ENCODE results near the gene CD300C.
"Not testable (repeated sequence)": the region's sequence is repeated elsewhere in the genome, so short reads cannot be mapped to it uniquely, and the experiment has no call there.

Gene CD300C

GRCh38 chr17:74531231-74531761 is 14.6 kb downstream of the CD300C start, which contains the start of gene CD300LB:
TSS of gene CD300LB (minus strand) at chr17:74531475. CDS start at chr17:74531350, 125 bp downstream.
- no peak for DNase-seq (ENCODE audit: low spot score)

- DNase-seq (ENCODE audit: low spot score) = no peak
These were observed 15.1 kb downstream of the CD300C start for GRCh38 chr17:74530831-74531150.

DNA sequence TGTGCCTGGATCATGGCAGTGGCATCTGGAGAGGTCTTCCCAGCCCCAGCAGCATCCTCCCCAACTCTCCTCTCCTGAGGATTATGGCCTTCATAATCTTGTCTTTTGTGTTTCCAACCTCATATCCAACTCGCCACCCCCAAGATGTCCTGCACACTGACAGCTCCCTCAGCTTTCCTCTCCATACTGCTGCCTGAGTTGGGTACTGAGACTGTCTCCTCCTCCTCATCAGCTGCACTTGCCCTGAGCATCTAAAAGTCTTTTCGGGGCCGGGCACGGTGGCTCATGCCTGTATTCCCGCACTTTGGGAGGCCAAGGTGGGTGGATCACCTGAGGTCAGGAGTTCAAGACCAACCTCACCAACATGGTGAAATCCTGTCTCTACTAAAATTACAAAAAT is 16.7 kb downstream of the CD300C start:
- no peak for DNase-seq (ENCODE audit: low spot score)

- no peak for DNase-seq (ENCODE audit: low spot score)
These were observed 17.3 kb downstream of the CD300C start for GRCh38 chr17:74528491-74529199.

- DNase-seq (ENCODE audit: low spot score) = no peak
These were observed 18.2 kb downstream of the CD300C start for GRCh38 chr17:74527756-74528155.

DNA sequence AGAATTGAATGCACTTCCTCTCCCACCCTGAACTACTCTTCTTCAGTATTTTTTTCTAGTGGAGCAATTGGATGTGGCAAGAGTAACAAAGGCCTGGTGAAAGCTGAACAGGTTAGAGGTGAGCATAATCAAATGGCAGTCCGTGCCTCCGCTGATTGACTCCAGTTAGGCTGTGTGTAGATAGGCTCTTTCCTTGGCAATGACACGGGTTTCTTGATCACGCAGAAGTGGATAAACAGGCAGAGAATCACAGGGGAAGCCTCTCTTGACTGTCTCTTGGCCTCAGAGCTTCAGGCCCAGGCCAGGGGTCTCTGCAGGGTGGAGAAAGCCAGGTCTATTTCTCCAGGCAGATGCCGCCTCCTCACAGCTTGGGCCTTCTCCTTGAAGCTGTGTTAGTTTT is 18.8 kb downstream of the CD300C start:
- DNase-seq (ENCODE audit: low spot score) = no peak

DNA sequence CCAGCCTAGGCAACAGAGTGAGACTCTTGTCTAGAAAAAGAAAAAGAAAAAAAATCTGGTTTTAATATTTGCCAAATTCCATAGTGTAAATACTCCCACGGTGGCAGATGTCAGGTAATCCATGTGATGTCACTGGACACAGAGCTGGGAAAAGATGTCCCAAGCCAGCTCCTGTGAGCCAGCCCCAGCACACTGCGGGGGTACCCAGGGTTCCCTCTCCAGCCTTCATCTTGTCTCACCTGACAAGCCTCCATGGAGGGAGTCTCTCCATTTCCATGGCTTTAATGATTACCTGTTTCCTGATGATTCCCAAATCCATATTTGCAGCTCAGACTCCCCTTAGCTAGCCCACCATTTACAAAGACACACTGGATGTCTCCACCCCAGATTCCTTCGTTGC is 19.2 kb downstream of the CD300C start:
- DNase-seq (ENCODE audit: low spot score) = no peak

DNA sequence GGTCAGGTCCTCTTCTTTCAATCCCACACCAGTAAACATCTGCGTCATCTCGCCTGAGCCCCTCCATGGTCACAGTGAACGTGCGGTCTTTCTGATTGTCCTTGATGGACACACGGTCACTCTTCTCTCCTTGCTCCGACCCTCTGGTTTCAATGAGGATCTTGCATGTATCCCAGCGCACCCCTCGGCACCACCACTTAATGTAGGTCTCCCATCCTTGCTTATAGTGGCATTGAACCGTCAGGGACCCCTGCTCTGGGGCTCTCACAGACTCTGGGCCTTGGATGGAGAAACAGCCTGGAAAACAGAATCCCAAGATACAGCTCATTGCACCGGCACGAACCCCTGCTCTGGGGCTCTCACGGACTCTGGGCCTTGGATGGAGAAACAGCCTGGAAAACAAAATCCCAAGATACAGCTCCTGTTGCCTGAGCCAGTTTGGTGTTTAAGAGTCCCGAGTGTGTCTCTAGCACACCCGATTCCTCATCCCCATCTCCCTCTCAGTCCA is 20.1 kb downstream of the CD300C start:
- DNase-seq (ENCODE audit: low spot score) = no peak

DNA sequence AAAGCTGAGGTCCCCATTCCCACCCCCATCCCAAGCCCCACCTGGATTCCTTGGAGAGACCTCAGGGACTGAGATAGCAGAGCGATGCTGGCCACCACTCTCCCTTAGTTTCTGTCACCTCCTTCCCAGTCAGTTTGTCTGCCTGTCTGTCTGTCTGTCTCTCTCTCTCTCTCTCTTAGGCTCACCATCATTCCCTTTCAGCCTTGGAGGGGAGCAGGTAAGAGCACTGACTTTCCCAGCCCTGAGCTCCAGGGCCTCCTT is 20.5 kb downstream of the CD300C start:
- DNase-seq (ENCODE audit: low spot score) = no peak

- DNase-seq (ENCODE audit: low spot score) = no peak
These were observed 21.1 kb downstream of the CD300C start for GRCh38 chr17:74524653-74525464.

DNA sequence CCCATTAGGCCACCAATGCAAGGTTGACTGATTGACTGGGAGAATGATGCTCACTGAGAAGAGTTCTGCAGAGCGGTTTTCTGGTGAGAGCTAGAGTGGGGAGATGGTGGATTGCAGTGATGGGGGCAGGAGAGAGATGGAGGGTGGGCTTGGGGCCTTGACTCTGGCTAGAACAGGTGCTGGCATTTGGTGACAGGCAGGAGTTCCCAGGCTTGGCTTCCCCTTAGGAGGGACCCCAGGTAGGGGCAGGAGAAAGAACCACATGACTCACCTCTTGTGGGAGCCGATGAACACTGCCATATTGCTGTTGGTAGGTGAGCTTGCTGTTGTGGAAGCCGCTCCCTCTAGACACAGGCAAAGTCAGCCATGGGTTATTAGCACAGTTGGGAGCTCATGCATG is 22.6 kb downstream of the CD300C start:
- no peak for DNase-seq (ENCODE audit: low spot score)

DNA sequence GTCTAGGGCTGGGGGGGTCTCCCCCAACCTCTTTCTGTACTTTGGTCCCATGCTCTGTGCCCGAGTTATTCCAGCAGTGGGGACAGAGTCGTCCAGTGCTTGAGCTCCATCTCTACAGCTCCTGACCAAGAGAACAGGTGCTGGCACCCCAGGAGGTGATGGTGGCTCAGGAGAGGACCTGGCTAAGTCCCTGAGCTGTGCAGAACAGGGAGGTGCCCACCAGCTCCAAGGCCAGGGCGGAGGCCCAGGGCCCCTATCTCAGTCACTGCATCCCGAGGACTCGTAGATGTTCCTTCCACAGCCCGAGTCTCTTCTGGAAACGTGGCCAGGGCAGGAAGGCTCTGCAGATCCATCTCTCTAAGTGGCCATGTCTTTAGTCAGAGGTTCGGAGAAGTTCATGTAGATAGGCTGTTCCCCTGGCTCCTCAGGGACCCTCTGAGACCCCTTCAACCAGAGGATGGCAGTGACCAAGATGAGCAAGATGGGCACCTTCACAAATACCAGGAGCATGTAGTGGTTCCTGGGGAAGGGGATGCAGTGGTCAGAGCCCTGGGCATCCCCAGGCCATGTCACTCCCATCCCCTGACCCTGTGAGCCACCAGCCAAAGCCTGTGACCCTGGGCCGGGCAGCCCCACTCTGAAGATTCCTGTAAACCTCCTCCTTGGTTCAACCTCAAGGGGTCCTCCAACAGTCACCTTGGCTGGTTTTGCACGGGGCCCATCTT is 23.4 kb downstream of the CD300C start:
- DNase-seq (ENCODE audit: low spot score) = no peak

DNA sequence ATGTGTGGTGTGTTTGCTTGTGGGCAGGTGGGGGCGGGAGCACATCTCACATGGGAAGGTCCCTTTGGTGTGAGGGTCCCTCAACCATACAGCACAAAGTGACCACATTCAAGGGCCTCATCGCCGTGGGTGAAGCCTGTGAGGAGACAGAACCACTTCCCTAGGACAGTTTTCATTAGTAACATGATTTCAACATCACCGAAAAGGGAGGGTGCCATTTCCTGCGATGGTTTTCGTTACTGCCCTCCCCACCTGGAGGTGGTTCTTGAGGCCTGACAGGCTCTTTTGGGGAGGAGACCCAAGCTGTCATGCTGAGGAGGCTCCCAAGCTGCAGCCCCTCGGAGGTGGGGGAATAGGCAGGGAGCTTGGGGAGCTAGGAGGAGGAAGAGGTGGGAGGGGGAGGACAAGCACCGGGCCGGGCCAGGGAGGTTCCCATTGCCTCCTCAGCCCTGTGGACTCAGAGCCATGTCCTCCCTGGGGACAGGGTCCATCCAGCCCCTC is 24.2 kb downstream of the CD300C start:
- DNase-seq (ENCODE audit: low spot score) = no peak

- no peak for DNase-seq (ENCODE audit: low spot score)
These were observed 25.0 kb downstream of the CD300C start for GRCh38 chr17:74520790-74521480.

GRCh38 chr17:74520016-74520434 is 25.9 kb downstream of the CD300C start:
- no peak for DNase-seq (ENCODE audit: low spot score)

GRCh38 chr17:74518413-74518981 is 27.4 kb downstream of the CD300C start:
- not testable (repeated sequence) for DNase-seq (ENCODE audit: low spot score)

DNA sequence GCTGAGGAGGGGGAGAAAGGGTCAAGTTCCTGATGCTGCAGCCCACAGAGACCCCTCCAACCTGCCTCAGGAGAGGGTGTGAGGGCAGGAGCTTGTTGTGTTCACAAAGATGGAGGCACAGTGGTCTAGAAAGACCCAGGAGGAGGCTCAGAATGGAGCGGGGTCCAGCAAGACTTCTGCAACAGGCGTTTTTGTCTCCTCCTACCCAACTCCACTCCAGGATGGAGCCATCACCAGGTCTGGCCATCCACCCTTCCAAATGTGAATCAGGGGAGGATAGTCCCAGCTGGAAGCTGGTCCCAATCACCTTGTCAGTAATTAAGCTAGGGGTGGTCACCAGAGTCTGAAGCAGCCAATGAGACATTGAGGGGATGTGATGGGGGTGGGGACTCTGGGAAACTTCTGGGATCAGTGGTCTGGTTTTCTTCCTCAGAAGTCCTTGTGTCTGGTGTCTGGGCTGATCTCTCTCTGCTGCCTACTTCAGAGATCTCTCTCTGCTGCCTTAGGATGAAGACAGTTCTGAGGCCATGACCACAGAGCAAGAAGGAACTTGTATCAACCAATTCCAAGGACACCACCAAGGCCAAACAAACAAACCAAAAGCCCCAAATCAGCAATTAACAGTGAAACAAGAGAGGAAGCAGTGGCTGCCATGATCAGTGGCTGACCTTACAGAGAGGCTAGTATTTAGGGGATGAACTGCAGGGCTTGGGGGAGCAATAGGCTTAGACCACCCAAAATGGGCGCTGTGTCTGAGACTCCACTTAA is 29.2 kb downstream of the CD300C start:
- no peak for DNase-seq (ENCODE audit: low spot score)

- DNase-seq (ENCODE audit: low spot score) = no peak
These were observed 30.0 kb downstream of the CD300C start for GRCh38 chr17:74515941-74516340.

GRCh38 chr17:74514632-74515334 is 31.1 kb downstream of the CD300C start:
- DNase-seq (ENCODE audit: low spot score) = peak; percentile 20

DNA sequence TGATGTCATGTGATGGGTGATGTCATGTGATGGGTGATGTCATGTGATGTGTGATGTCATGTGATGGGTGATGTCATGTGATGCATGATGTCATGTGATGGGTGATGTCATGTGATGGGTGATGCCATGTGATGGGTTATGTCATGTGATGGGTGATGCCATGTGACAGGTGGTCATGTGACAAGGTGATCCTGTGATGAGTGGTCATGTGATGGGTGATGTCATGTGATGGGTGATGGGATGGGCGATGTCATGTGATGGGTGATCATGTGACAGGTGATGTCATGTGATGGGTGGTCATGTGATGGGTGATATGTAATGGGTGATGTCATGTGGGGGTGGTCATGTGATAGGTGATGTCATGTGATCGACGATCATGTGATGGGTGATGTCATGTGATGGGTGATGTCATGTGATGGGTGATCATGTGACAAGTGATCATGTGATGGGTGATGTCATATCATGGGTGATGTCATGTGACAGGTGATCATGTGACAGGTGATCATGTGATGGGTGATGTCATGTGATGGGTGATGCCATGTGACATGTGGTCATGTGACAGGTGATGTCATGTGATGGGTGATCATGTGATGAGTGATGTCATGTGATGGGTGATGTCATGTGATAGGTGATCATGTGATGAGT is 31.8 kb downstream of the CD300C start:
- peak; percentile 25 for DNase-seq (ENCODE audit: low spot score)
